Activated CD4-positive, alpha-beta T cell treated with anti-CD3 and anti-CD28 coated beads, Interleukin-2, amount 10 ng/mL, durations not matched to agents 24 days and 14 days (primary cell): ENCODE measurements around the gene HS2ST1. TPM values are rescaled to one million over a fixed set of nuclear protein-coding genes. Genes with fewer than 3 reads are reported as not detected.

ENCODE experiments used
- DNase-seq: peaks from one replicate; pipeline ENCODE4 v3.0.0; 2022
- H3K27ac Mint-ChIP-seq: one replicate; pipeline ENCODE4 v1.8.0; 2022; ENCODE audit warnings: mild to moderate bottlenecking, mixed read lengths
- H3K27me3 Mint-ChIP-seq: one replicate; pipeline ENCODE4 v1.8.0; 2022; ENCODE audit warnings: mixed read lengths
- H3K36me3 Mint-ChIP-seq: one replicate; pipeline ENCODE4 v1.8.0; 2022; ENCODE audit warnings: low read depth, mild to moderate bottlenecking, mixed read lengths
- H3K4me1 Mint-ChIP-seq: one replicate; pipeline ENCODE4 v1.8.0; 2021; ENCODE audit warnings: mixed read lengths
- H3K4me3 Mint-ChIP-seq: one replicate; pipeline ENCODE4 v1.8.0; 2022; ENCODE audit warnings: mild to moderate bottlenecking, moderate library complexity, mixed read lengths
- H3K9me3 Mint-ChIP-seq: one replicate; pipeline ENCODE4 v1.8.0; 2021; ENCODE audit warnings: mixed read lengths
- intact Hi-C: fragments of 100-400 bp; cut with micrococcal nuclease; formaldehyde crosslinking; loops from one replicate; pipeline ENCODE4 v1.15.1; 2023
- total RNA-seq: library from RNA; stranded (reverse); gene quantifications from 2 replicates; pipeline ENCODE4 v1.2.3, GENCODE V29; 2022

Gene HS2ST1
- total RNA-seq, 1 donor from 2014 or later: 15.8 TPM

GRCh38 chr1:87089070-87089736 is 174.8 kb downstream of the HS2ST1 start:
- no peak overlapping the region for H3K4me3 Mint-ChIP-seq
- no peaks in the 10 kb centered on the region for H3K27me3 Mint-ChIP-seq
- DNase-seq: no peak
- intact Hi-C loops: loop anchor here (10.0 kb wide), 2 partner anchors 124 to 384 kb away; partner anchors contain the start of gene SH3GLB1
- H3K36me3 Mint-ChIP-seq: no peaks in the 10 kb centered on the region
- no peaks in the 10 kb centered on the region for H3K9me3 Mint-ChIP-seq
- no peak overlapping the region for H3K27ac Mint-ChIP-seq
- H3K4me1 Mint-ChIP-seq: peaks cover 8% of the 10 kb centered on the region

GRCh38 chr1:87089823-87090222 is 175.4 kb downstream of the HS2ST1 start:
- H3K27ac Mint-ChIP-seq: no peak overlapping the region
- no peak for DNase-seq
- no peaks in the 10 kb centered on the region for H3K9me3 Mint-ChIP-seq
- intact Hi-C loops: loop anchor here (10.0 kb wide), 2 partner anchors 125 to 385 kb away; partner anchors contain the start of gene SH3GLB1
- no peaks in the 10 kb centered on the region for H3K27me3 Mint-ChIP-seq
- H3K36me3 Mint-ChIP-seq: no peaks in the 10 kb centered on the region
- peaks cover 8% of the 10 kb centered on the region for H3K4me1 Mint-ChIP-seq
- no peak overlapping the region for H3K4me3 Mint-ChIP-seq

- Mint-ChIP-seq H3K4me3 (no peak overlapping the region), H3K27me3 (no peaks in the 10 kb centered on the region), H3K4me1 (peaks cover 8% of the 10 kb centered on the region), H3K9me3 (no peaks in the 10 kb centered on the region), H3K36me3 (no peaks in the 10 kb centered on the region), H3K27ac (no peak overlapping the region)
- no peak for DNase-seq
- intact Hi-C loops: no loop called here
Measured at GRCh38 chr1:87091425-87091824, 177.0 kb downstream of the HS2ST1 start.

GRCh38 chr1:87092846-87093245 is 178.4 kb downstream of the HS2ST1 start:
- intact Hi-C loops: no loop called here
- H3K4me1 Mint-ChIP-seq: peaks cover 8% of the 10 kb centered on the region
- no peak overlapping the region for H3K27ac Mint-ChIP-seq
- H3K4me3 Mint-ChIP-seq: no peak overlapping the region
- H3K36me3 Mint-ChIP-seq: no peaks in the 10 kb centered on the region
- H3K9me3 Mint-ChIP-seq: no peaks in the 10 kb centered on the region
- DNase-seq: no peak
- no peaks in the 10 kb centered on the region for H3K27me3 Mint-ChIP-seq

- H3K9me3 Mint-ChIP-seq: no peaks in the 10 kb centered on the region
- H3K27ac Mint-ChIP-seq: no peak overlapping the region
- no peaks in the 10 kb centered on the region for H3K36me3 Mint-ChIP-seq
- no peak overlapping the region for H3K4me3 Mint-ChIP-seq
- H3K27me3 Mint-ChIP-seq: no peaks in the 10 kb centered on the region
- peaks cover 8% of the 10 kb centered on the region for H3K4me1 Mint-ChIP-seq
- intact Hi-C loops: no loop called here
- DNase-seq: no peak
Measured at GRCh38 chr1:87093286-87093685, 178.9 kb downstream of the HS2ST1 start.

GRCh38 chr1:87094238-87094637 is 179.8 kb downstream of the HS2ST1 start:
- DNase-seq: no peak
- Mint-ChIP-seq H3K9me3 (no peaks in the 10 kb centered on the region), H3K27me3 (no peaks in the 10 kb centered on the region), H3K4me3 (no peak overlapping the region), H3K27ac (no peak overlapping the region), H3K36me3 (no peaks in the 10 kb centered on the region), H3K4me1 (peaks cover 6% of the 10 kb centered on the region)
- intact Hi-C loops: no loop called here

- Mint-ChIP-seq H3K27ac (no peak overlapping the region), H3K4me1 (no peaks in the 10 kb centered on the region), H3K27me3 (no peaks in the 10 kb centered on the region), H3K4me3 (no peak overlapping the region), H3K36me3 (peaks cover 7% of the 10 kb centered on the region), H3K9me3 (no peaks in the 10 kb centered on the region)
- DNase-seq: no peak
- intact Hi-C loops: no loop called here
Measured at GRCh38 chr1:87100271-87100670, 185.8 kb downstream of the HS2ST1 start.

- Mint-ChIP-seq H3K9me3 (no peaks in the 10 kb centered on the region), H3K4me1 (no peaks in the 10 kb centered on the region), H3K36me3 (peaks cover 7% of the 10 kb centered on the region), H3K27me3 (no peaks in the 10 kb centered on the region), H3K4me3 (no peak overlapping the region), H3K27ac (no peak overlapping the region)
- intact Hi-C loops: no loop called here
- DNase-seq: no peak
Measured at GRCh38 chr1:87103074-87103473, 188.6 kb downstream of the HS2ST1 start.

GRCh38 chr1:87104140-87104539 is 189.7 kb downstream of the HS2ST1 start:
- no peak overlapping the region for H3K4me3 Mint-ChIP-seq

GRCh38 chr1:87104945-87105344 is 190.5 kb downstream of the HS2ST1 start:
- intact Hi-C loops: no loop called here
- Mint-ChIP-seq H3K4me3 (no peak overlapping the region), H3K9me3 (no peaks in the 10 kb centered on the region), H3K4me1 (no peaks in the 10 kb centered on the region), H3K27ac (no peak overlapping the region), H3K27me3 (no peaks in the 10 kb centered on the region), H3K36me3 (peaks cover 7% of the 10 kb centered on the region)
- no peak for DNase-seq

More at GRCh38 chr1:87104140-87104539, 189.7 kb downstream of the HS2ST1 start:
- H3K4me1 Mint-ChIP-seq: no peaks in the 10 kb centered on the region
- peaks cover 7% of the 10 kb centered on the region for H3K36me3 Mint-ChIP-seq
- no peaks in the 10 kb centered on the region for H3K27me3 Mint-ChIP-seq
- no peak for DNase-seq
- no peak overlapping the region for H3K27ac Mint-ChIP-seq
- intact Hi-C loops: no loop called here
- no peaks in the 10 kb centered on the region for H3K9me3 Mint-ChIP-seq

- DNase-seq: no peak
- Mint-ChIP-seq H3K9me3 (no peaks in the 10 kb centered on the region), H3K4me1 (no peaks in the 10 kb centered on the region), H3K4me3 (no peak overlapping the region), H3K27me3 (no peaks in the 10 kb centered on the region), H3K27ac (no peak overlapping the region), H3K36me3 (peaks cover 6% of the 10 kb centered on the region)
- intact Hi-C loops: no loop called here
Measured at GRCh38 chr1:87106144-87106543, 191.7 kb downstream of the HS2ST1 start.

GRCh38 chr1:87106867-87107266 is 192.4 kb downstream of the HS2ST1 start:
- Mint-ChIP-seq H3K27me3 (no peaks in the 10 kb centered on the region), H3K27ac (no peak overlapping the region), H3K4me1 (no peaks in the 10 kb centered on the region), H3K9me3 (no peaks in the 10 kb centered on the region), H3K36me3 (peaks cover 1% of the 10 kb centered on the region), H3K4me3 (no peak overlapping the region)
- intact Hi-C loops: no loop called here
- no peak for DNase-seq

- Mint-ChIP-seq H3K36me3 (peaks cover 1% of the 10 kb centered on the region), H3K27ac (no peak overlapping the region), H3K4me3 (no peak overlapping the region), H3K9me3 (no peaks in the 10 kb centered on the region), H3K4me1 (no peaks in the 10 kb centered on the region), H3K27me3 (no peaks in the 10 kb centered on the region)
- DNase-seq: no peak
- intact Hi-C loops: no loop called here
Measured at GRCh38 chr1:87108228-87108627, 193.8 kb downstream of the HS2ST1 start.

GRCh38 chr1:87108814-87109411 is 194.5 kb downstream of the HS2ST1 start:
- H3K27ac Mint-ChIP-seq: no peak overlapping the region
- H3K4me1 Mint-ChIP-seq: no peaks in the 10 kb centered on the region
- no peaks in the 10 kb centered on the region for H3K9me3 Mint-ChIP-seq
- intact Hi-C loops: no loop called here
- peaks cover 1% of the 10 kb centered on the region for H3K36me3 Mint-ChIP-seq
- DNase-seq: no peak
- H3K4me3 Mint-ChIP-seq: no peak overlapping the region
- H3K27me3 Mint-ChIP-seq: no peaks in the 10 kb centered on the region
